ENCODE results near the gene TDRD6.
"Not testable (repeated sequence)": the region's sequence is repeated elsewhere in the genome, so short reads cannot be mapped to it uniquely, and the experiment has no call there.

Gene TDRD6

GRCh38 chr6:46743425-46744158, 55.9 kb downstream of the TDRD6 start:
- no peak for DNase-seq (ENCODE audit: low read depth in 2 of 3, low spot score in 1 of 3)

GRCh38 chr6:46744159-46744725, 56.6 kb downstream of the TDRD6 start:
- not testable (repeated sequence) for DNase-seq (ENCODE audit: low read depth in 2 of 3, low spot score in 1 of 3)

GRCh38 chr6:46745973-46746372, 58.3 kb downstream of the TDRD6 start:
- DNase-seq (ENCODE audit: low read depth in 2 of 3, low spot score in 1 of 3) = no peak

- no peak for DNase-seq (ENCODE audit: low read depth in 2 of 3, low spot score in 1 of 3)
These were observed 59.0 kb downstream of the TDRD6 start, which contains the start of gene ANKRD66 for GRCh38 chr6:46746696-46747095. ANKRD66 (plus strand) TSS chr6:46746933; CDS start chr6:46751949, 5,016 bp downstream.

- DNase-seq (ENCODE audit: low read depth in 2 of 3, low spot score in 1 of 3) = no peak
These were observed 61.3 kb downstream of the TDRD6 start for GRCh38 chr6:46748940-46749503.

GRCh38 chr6:46749731-46750130, 62.0 kb downstream of the TDRD6 start:
- no peak for DNase-seq (ENCODE audit: low read depth in 2 of 3, low spot score in 1 of 3)

- DNase-seq (ENCODE audit: low read depth in 2 of 3, low spot score in 1 of 3) = no peak
These were observed 64.0 kb downstream of the TDRD6 start for GRCh38 chr6:46751658-46752057.

All from stimulated activated CD4-positive, alpha-beta T cell treated with anti-CD3 and anti-CD28 coated beads, Interleukin-12 subunit alpha, Interleukin-12 subunit beta, amount 100 ng/mL, for 48 hours (primary cell).